LNCAP (cell line): ENCODE data around the gene SORCS2.

ENCODE experiments used
- TF ChIP-seq, protein P1 (sequence below): fragments of 450-650 bp; IDR thresholded peaks from 2 replicates; pipeline ENCODE4 v1.5.1; 2017; ENCODE audit warnings: mild to moderate bottlenecking

SORCS2 gene

DNA sequence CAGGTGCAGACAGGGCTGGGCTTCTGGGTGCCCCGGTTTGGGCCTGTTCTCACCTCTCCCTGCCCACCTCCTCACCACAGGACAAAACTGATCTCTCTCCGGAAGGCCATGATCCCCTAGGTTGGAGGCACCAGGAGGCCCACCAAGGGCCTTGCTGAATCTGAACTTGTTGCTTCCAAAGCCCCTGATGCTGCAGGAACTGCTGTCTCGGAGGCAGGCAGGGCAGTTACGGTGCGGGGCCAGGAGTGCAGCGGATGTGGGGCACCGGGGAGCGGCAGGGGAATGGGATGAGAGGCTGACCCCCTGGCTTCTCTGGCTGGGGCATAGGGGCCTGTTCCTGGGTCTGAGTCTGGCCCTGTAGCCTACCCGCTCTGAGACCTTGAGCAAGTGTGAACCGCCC lies 342.8 kb downstream of the SORCS2 start:
- TF ChIP-seq, protein P1, sequence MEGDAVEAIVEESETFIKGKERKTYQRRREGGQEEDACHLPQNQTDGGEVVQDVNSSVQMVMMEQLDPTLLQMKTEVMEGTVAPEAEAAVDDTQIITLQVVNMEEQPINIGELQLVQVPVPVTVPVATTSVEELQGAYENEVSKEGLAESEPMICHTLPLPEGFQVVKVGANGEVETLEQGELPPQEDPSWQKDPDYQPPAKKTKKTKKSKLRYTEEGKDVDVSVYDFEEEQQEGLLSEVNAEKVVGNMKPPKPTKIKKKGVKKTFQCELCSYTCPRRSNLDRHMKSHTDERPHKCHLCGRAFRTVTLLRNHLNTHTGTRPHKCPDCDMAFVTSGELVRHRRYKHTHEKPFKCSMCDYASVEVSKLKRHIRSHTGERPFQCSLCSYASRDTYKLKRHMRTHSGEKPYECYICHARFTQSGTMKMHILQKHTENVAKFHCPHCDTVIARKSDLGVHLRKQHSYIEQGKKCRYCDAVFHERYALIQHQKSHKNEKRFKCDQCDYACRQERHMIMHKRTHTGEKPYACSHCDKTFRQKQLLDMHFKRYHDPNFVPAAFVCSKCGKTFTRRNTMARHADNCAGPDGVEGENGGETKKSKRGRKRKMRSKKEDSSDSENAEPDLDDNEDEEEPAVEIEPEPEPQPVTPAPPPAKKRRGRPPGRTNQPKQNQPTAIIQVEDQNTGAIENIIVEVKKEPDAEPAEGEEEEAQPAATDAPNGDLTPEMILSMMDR: no peak

DNA sequence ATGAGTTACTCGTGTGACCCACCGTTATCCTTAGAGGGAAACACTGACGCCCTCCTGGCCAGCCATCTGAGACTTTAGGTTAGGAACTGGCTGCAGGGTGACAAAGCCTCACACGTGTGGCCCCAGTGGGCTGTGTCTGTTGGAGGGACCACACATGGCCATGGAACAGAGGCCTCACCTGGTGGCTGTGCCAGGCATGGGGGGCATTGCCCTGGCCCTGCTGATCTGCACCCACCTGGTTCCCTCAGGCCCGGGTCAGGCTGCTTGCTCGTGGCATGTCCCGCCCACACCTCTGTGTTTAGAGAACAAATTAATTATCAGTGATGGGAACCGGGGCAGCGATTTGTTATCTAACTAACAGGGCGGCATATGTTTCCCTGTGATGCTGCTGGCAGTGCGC lies 343.3 kb downstream of the SORCS2 start:
- TF ChIP-seq, protein P1: no peak

DNA sequence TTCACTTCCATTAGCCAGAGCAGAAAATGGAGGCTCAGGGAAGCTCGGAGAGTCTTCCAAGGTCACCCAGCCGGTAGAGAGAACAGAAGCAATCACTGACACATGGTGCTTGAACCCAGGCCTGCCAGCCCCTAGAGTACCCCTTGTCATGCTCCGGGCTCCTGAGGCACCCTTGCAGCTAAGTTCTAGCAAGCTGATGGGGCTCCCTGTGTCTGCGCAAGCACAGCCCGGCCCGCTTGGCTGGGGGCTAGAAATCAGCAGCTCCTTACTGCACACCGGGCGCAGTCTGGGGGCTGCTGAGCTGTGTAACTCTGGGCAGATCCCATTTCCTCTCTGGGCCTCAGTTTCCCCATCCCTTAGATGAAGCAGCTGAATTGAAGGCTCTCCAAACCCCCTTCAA lies 344.5 kb downstream of the SORCS2 start:
- TF ChIP-seq, protein P1: no peak

DNA sequence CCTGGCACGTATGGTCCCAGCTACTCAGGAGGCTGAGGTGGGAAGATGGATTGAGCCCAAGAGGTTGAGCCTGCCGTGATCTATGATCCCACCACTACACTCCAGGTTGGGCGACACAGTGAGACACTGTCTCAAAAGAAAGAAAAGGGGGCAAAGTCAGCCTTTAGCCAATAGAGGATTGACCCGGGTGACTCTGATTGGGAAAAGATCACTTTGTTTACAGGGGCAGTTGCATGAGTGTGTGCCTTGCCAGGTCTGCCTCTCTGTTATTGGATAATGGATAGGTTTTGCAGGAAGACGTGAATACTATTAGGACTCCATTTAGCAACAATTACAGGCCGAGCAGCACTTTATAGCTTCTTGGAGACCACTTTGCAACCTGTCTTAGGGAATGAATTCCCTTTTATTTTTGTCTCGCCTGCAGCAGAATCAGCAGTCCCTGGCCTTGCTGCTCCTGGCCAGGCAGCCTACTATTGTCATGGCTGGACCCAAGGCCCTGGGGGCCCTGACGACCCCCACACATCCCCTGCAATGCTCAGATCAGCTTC lies 345.6 kb downstream of the SORCS2 start:
- TF ChIP-seq, protein P1: no peak

DNA sequence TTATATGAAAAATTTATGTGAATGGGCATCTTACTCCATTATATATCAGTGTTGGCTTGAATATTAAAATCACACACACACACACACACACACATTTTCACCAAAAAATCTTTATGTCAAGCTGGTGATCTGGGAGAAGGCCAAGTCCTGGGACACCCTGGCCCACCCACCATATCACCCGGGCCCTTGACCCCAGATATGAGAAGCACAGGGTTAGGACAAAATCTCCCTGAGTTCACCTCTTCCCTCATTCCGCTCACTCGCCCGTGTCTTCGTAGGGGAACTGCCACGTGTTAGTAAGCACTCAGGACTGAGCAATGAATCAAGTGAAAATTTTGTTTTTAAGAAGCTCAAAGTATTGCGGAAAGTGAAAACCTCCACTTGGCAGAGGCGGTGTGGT lies 346.2 kb downstream of the SORCS2 start:
- TF ChIP-seq, protein P1: no peak

DNA sequence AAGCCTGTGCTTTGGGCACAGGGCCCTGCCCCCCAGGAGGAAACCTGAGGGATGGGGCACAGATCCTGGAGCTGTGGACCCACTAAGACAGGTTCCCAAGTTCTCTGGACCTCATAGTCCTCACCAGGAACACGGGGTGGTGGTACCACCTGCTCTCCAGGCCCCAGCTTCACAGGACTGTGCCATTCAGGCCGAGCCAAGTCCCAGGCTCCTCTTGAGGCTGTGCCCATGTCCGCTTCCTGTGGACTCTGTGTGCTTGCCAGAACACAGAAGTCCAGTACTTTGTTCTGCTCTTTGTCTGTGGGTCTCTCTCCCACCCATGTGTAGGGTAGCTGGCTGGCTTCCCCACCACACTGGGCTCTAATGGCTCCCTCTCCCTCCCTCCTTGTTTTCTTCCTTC lies 346.8 kb downstream of the SORCS2 start:
- TF ChIP-seq, protein P1: no peak

DNA sequence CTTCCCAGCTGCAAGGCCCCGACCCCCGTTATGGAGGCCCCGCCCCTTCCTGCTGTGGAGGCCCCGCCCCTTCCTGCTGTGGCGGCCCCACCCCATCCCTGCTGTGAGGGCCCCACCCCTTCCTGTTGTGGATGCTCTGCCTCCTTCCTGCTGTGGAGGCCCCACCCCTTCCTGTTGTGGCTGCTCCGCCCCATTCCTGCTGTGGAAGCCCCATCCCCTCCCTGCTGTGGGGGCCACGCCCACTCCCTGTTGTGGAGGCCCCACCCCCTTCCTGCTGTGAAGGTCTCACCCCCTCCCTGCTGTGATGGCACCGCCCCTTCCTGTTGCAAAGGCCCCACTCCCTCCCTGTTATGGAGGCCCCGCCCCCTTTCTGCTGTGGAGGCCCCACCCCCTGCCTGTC lies 347.3 kb downstream of the SORCS2 start:
- TF ChIP-seq, protein P1: no peak

DNA sequence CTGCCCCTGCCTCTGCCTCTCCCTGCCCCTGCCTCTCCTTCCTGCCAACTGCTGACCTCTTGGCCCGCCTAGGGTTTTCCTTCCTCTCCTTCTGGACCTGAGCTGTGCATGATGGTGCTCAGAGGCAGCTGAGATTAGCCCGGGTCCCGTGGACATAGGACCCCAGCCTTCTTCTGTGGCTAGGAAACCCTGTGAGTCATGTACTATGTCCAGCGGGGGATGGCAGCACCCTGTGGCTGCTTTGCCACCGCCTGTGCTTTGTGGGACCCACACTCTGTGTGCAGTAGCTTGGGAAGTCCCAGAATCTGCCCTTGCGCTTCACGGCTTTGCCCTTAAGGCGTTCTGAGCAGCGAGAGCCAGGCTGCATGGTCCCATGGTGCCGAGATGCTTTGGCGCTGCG lies 347.9 kb downstream of the SORCS2 start:
- TF ChIP-seq, protein P1: no peak
